ENCODE data around the gene CAPRIN1. TPM values are rescaled to one million over a fixed set of nuclear protein-coding genes. Genes with fewer than 3 reads are reported as not detected.

CAPRIN1 gene
- total RNA-seq, 1 donor: 225 TPM

- no peak overlapping the region for H3K27ac ChIP-seq (ENCODE audit: low read depth, low read length)
- TF ChIP-seq, protein P1, sequence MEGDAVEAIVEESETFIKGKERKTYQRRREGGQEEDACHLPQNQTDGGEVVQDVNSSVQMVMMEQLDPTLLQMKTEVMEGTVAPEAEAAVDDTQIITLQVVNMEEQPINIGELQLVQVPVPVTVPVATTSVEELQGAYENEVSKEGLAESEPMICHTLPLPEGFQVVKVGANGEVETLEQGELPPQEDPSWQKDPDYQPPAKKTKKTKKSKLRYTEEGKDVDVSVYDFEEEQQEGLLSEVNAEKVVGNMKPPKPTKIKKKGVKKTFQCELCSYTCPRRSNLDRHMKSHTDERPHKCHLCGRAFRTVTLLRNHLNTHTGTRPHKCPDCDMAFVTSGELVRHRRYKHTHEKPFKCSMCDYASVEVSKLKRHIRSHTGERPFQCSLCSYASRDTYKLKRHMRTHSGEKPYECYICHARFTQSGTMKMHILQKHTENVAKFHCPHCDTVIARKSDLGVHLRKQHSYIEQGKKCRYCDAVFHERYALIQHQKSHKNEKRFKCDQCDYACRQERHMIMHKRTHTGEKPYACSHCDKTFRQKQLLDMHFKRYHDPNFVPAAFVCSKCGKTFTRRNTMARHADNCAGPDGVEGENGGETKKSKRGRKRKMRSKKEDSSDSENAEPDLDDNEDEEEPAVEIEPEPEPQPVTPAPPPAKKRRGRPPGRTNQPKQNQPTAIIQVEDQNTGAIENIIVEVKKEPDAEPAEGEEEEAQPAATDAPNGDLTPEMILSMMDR (IDR thresholded peaks at IDR 0.05; ENCODE audit: extremely low read depth, low read depth, low read length): no peak
- no peaks in the 10 kb centered on the region for H3K9me3 ChIP-seq (ENCODE audit: low read depth, low read length)
- H4K20me1 ChIP-seq (ENCODE audit: insufficient read depth, low read length): peaks cover 3% of the 10 kb centered on the region
- no peaks in the 10 kb centered on the region for H3K4me1 ChIP-seq (ENCODE audit: insufficient read depth, low read length)
- H3K36me3 ChIP-seq (ENCODE audit: insufficient read depth, low read length): peaks cover 92% of the 10 kb centered on the region
- no peak overlapping the region for H2AFZ ChIP-seq (ENCODE audit: low read length)
- H3K4me2 ChIP-seq (ENCODE audit: insufficient read depth, low read length): no peak overlapping the region
- no peaks in the 10 kb centered on the region for H3K79me2 ChIP-seq (ENCODE audit: insufficient read depth, low read length)
- no peaks in the 10 kb centered on the region for H3K27me3 ChIP-seq (ENCODE audit: insufficient read depth, low read length)
- no peak for DNase-seq (ENCODE audit: insufficient read length, low spot score, missing footprints)
- no peak overlapping the region for H3K4me3 ChIP-seq (ENCODE audit: insufficient read depth, low read length)
Measured at GRCh38 chr11:34139346-34139745, 87.8 kb downstream of the CAPRIN1 start.

- H2AFZ ChIP-seq (ENCODE audit: low read length): no peak overlapping the region
- TF ChIP-seq, protein P1 (IDR thresholded peaks at IDR 0.05; ENCODE audit: extremely low read depth, low read depth, low read length): no peak
- no peaks in the 10 kb centered on the region for H3K4me1 ChIP-seq (ENCODE audit: insufficient read depth, low read length)
- no peaks in the 10 kb centered on the region for H3K9me3 ChIP-seq (ENCODE audit: low read depth, low read length)
- DNase-seq (ENCODE audit: insufficient read length, low spot score, missing footprints): no peak
- H3K36me3 ChIP-seq (ENCODE audit: insufficient read depth, low read length): peaks cover 92% of the 10 kb centered on the region
- H3K4me3 ChIP-seq (ENCODE audit: insufficient read depth, low read length): no peak overlapping the region
- peaks cover 3% of the 10 kb centered on the region for H4K20me1 ChIP-seq (ENCODE audit: insufficient read depth, low read length)
- H3K79me2 ChIP-seq (ENCODE audit: insufficient read depth, low read length): no peaks in the 10 kb centered on the region
- no peak overlapping the region for H3K27ac ChIP-seq (ENCODE audit: low read depth, low read length)
- no peaks in the 10 kb centered on the region for H3K27me3 ChIP-seq (ENCODE audit: insufficient read depth, low read length)
- no peak overlapping the region for H3K4me2 ChIP-seq (ENCODE audit: insufficient read depth, low read length)
Measured at GRCh38 chr11:34140149-34140548, 88.6 kb downstream of the CAPRIN1 start.

GRCh38 chr11:34143048-34143447 lies 91.5 kb downstream of the CAPRIN1 start:
- Histone ChIP-seq H3K4me1 (ENCODE audit: insufficient read depth, low read length) (no peaks in the 10 kb centered on the region), H3K27ac (ENCODE audit: low read depth, low read length) (no peak overlapping the region), H2AFZ (ENCODE audit: low read length) (no peak overlapping the region), H3K9me3 (ENCODE audit: low read depth, low read length) (no peaks in the 10 kb centered on the region), H3K4me2 (ENCODE audit: insufficient read depth, low read length) (no peak overlapping the region), H4K20me1 (ENCODE audit: insufficient read depth, low read length) (peaks cover 3% of the 10 kb centered on the region), H3K27me3 (ENCODE audit: insufficient read depth, low read length) (no peaks in the 10 kb centered on the region), H3K4me3 (ENCODE audit: insufficient read depth, low read length) (no peak overlapping the region), H3K79me2 (ENCODE audit: insufficient read depth, low read length) (no peaks in the 10 kb centered on the region), H3K36me3 (ENCODE audit: insufficient read depth, low read length) (peaks cover 93% of the 10 kb centered on the region)
- no peak for DNase-seq (ENCODE audit: insufficient read length, low spot score, missing footprints)
- TF ChIP-seq, protein P1 (IDR thresholded peaks at IDR 0.05; ENCODE audit: extremely low read depth, low read depth, low read length): no peak

- TF ChIP-seq, protein P1 (IDR thresholded peaks at IDR 0.05; ENCODE audit: extremely low read depth, low read depth, low read length): no peak
- no peak for DNase-seq (ENCODE audit: insufficient read length, low spot score, missing footprints)
- Histone ChIP-seq H3K4me1 (ENCODE audit: insufficient read depth, low read length) (no peaks in the 10 kb centered on the region), H3K4me2 (ENCODE audit: insufficient read depth, low read length) (no peak overlapping the region), H3K4me3 (ENCODE audit: insufficient read depth, low read length) (no peak overlapping the region), H2AFZ (ENCODE audit: low read length) (no peak overlapping the region), H4K20me1 (ENCODE audit: insufficient read depth, low read length) (no peaks in the 10 kb centered on the region), H3K27ac (ENCODE audit: low read depth, low read length) (no peak overlapping the region), H3K9me3 (ENCODE audit: low read depth, low read length) (no peaks in the 10 kb centered on the region), H3K79me2 (ENCODE audit: insufficient read depth, low read length) (no peaks in the 10 kb centered on the region), H3K27me3 (ENCODE audit: insufficient read depth, low read length) (no peaks in the 10 kb centered on the region), H3K36me3 (ENCODE audit: insufficient read depth, low read length) (peaks cover 81% of the 10 kb centered on the region)
Measured at GRCh38 chr11:34145073-34145472, 93.5 kb downstream of the CAPRIN1 start.
